NCI-H1436 treated with DMSO at 0.1 percent for 48 hours (cell line): Measurements from ENCODE around the gene CYCS.
"Not testable (repeated sequence)": the region's sequence is repeated elsewhere in the genome, so short reads cannot be mapped to it uniquely, and the experiment has no call there.

Experiments
- DNase-seq: peaks from one replicate; lab custom pipeline; 2025; lab: John Stamatoyannopoulos, UW

Gene CYCS

DNA sequence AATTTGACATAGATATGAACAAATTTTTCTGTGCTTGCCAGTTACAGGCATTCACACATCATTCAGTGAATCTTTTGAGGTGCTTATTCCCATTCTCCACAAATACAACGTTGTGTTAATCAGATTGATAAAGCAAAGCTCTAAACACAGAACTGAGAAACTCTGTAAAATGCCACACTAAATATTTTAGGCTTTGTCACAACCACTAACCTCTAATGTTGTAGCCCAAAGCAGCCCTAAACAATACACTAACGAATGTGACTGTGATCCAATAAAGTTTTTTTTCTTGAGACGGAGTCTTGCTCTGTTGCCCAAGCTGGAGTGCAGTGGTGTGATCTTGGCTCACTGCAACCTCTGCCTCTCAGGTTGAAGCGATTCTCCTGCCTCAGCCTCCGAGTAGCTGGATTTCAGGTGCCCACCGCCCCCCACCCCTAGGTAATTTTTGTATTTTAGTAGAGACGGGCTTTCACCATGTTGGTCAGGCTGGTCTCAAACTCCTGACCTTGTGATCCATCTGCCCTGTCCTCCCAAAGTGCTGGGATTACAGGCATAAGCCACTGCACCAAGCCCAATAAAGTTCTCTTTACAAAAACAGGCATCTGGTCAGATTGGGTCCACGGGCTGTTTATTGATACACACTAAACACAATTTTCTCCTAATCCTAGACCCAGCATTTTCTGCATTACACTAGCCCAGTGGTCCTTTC lies 6.9 kb downstream of the CYCS start:
- DNase-seq = no peak

DNA sequence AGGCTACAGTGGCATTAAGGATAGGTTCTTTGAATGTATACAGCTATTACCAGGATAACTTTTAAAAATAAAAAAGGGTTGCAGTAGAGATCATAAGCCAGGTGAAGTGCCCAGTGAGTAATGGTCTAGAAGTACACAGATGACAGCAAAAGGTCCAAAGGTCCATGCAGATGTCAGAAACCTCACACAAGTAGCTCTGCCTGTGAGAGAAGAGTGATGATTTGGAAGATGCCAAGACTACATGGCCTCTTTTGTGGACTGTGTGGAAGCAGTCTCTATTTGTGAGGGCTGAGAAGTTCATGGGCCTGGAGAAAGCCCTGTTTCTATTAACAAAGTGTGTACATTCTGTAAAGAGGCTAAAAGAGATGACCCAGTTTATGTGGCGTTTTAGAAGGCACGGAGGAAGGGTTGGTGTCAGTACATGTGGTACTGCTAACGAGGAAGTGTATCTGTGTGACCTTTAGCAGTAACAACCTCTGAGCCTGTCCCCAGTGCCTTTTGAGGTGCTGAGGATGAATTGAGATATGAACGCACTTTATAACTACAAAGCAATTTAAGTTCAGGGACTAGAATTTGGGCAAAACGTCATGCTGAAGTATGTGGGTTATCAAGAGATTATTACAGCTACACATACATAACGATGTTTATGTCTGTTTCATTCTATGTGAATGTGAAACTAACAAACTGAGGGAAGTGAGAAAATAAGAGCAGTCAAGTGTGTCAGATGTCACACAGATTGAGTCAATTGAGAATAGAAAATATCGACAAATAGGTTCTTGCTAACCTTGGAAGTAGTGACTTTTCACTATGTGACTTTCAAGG lies 7.6 kb downstream of the CYCS start:
- no peak for DNase-seq

GRCh38 chr7:25116621-25117020 lies 8.4 kb downstream of the CYCS start:
- no peak for DNase-seq

DNA sequence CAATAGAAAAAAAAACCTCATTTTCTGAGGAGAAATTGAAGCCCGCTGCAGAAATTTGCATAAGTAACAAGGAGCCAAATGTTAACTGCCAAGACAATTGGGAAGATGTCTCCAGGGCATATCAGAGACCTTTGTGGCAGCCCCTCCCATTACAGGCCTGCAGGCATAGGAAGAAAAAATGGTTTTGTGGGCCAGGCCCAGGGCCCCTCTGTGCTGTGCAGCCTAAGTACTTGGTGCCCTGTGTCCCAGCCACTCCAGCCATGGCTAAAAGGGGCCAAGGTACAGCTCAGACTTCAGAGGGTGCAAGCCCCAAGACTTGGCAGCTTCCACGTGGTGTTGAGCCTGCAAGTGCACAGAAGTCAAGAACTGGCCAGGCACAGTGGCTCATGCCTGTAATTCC lies 14.5 kb downstream of the CYCS start:
- DNase-seq = not testable (repeated sequence)

- no peak for DNase-seq
Measured at GRCh38 chr7:25109276-25109675, 15.8 kb downstream of the CYCS start.

GRCh38 chr7:25105911-25106310 lies 19.1 kb downstream of the CYCS start:
- no peak for DNase-seq

- no peak for DNase-seq
Measured at GRCh38 chr7:25103773-25104172, 21.3 kb downstream of the CYCS start.

GRCh38 chr7:25101817-25102216 lies 23.2 kb downstream of the CYCS start:
- DNase-seq = no peak

- no peak for DNase-seq
Measured at GRCh38 chr7:25098096-25099046, 26.7 kb downstream of the CYCS start.

- DNase-seq = no peak
Measured at GRCh38 chr7:25095516-25096345, 29.3 kb downstream of the CYCS start.

- no peak for DNase-seq
Measured at GRCh38 chr7:25093268-25093826, 31.7 kb downstream of the CYCS start.

DNA sequence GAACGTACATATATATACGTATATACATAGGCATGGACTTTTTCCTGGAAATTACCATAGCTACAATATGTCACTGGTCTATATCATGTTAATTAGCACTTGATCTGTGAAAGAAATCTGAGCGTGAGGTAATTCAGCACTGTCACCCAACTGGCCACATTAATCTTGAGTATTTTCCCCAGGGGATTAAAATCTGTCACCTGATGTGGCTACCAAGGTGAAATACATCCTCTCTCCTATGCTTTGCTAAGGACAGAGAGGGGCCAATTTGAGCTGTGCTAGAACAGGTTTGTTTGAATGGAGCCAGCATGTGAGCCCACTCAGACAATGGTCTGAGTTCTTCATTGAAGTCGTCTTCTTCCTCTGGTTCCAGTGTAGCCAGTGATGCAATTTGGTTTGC lies 33.3 kb downstream of the CYCS start:
- DNase-seq = no peak

GRCh38 chr7:25091176-25091575 lies 33.9 kb downstream of the CYCS start:
- no peak for DNase-seq

DNA sequence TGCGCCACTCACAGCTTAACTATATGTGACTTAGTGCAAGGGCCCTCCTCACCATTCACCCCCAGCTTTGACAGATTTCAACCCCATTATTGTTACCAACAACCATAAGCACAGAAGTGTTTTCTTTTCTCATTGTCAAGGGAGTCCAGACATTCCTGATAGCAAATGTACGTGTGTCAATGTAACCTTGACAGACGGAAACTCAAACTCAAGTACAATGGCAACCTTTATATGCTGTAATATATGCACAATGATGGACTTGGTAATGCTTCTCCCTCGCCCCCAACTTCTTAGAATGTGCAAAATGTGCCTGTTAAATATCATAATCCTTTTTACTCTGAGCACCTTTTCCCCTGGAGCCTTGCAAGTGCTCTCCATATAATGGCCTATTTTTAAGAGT lies 34.7 kb downstream of the CYCS start:
- DNase-seq = no peak

DNA sequence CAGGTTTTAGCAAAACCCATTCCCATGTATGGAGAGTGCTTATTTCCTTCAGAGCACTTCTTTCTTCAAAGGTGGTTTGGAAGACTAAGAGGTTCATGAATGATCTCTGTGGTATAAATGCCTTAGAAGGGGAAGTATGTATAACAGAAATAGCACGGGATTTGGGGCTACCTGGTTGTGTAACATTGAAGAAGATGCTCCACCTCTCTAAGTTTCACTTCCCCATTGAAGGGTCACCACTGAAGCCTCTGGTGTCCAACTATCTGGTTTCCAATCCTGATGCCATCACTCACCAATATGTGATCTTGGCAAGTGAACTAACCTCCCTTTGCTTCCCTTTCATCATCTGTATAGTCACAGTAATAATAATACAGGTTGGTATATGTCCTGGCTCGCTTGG lies 37.2 kb downstream of the CYCS start:
- DNase-seq = no peak

DNA sequence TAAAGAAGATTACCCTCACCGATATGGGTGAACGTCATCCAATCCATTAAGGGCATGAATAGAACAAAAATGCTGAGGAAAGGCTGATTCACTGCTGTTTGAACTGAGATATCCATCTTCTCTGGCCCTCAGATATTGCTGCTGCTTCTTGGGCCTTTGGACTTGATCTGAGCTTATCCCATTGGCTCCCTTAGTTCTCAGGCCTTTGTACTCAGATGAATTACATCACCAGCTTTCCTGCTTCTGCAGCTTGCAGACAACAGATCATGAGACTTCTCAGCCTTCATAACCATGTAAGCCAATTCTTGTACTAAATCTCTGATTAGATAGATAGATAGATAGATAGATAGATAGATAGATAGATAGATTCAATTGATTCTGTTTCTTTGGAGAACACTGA lies 40.2 kb downstream of the CYCS start:
- no peak for DNase-seq

DNA sequence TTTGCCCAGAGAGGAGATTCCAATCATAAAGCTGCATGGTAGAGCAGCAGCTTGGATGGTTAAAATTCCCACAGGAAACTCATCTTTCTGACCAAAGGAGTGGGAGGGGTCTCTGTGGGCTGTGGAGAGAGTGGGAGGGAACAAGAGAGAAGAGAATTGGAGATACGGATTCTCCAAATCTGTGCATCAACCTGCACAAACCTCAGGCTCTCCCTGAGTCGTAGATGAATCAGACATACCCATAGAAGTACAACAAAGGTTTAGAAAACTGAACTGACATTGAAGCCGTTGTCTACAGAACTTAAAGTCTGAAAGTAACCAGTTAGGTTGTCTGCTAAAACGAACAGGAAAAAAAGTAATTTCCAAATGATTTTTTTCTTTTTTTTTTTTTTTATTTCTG lies 41.9 kb downstream of the CYCS start:
- no peak for DNase-seq

GRCh38 chr7:25082041-25082440 lies 43.0 kb downstream of the CYCS start:
- DNase-seq = not testable (repeated sequence)

GRCh38 chr7:25077096-25077495 lies 48.0 kb downstream of the CYCS start:
- DNase-seq = no peak

- no peak for DNase-seq
Measured at GRCh38 chr7:25075459-25075858, 49.6 kb downstream of the CYCS start.

DNA sequence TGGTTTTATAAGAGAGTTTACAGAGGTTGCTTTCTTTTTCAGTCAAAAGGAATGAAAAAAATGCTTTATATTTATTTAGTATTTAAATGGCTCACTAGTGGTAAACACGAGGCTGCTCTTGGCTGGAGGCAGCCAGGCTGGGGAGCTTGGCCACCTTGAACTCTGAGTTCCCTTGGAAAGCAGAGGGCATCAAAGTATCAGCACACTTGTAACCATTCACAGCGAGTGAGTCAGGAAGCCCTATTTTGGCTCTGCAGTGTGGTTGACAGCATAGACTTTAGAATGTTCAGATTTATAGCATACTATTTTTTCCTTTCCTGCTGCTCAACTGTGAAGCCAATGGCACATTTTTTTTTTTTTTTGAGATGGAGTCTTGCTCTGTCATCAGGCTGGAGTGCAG lies 51.6 kb downstream of the CYCS start:
- no peak for DNase-seq
